Fibroblast of gingiva (primary cell): ENCODE results near the gene LYPD6.
"Not testable (repeated sequence)": the region's sequence is repeated elsewhere in the genome, so short reads cannot be mapped to it uniquely, and the experiment has no call there.

Source experiments
- DNase-seq: peaks from one replicate; pipeline ENCODE4 v3.0.0-alpha.2; 2011; ENCODE audit warnings: low read depth

The LYPD6 gene

GRCh38 chr2:149330127-149331022 is at the start of gene LYPD6:
LYPD6 (plus strand) TSS chr2:149330587; CDS start chr2:149437709, 107,122 bp downstream.
- DNase-seq = peak; percentile 60

GRCh38 chr2:149281441-149281840 is 48.9 kb upstream of the LYPD6 start:
- DNase-seq = no peak

- no peak for DNase-seq
Measured at GRCh38 chr2:149290662-149291061, 39.7 kb upstream of the LYPD6 start.

GRCh38 chr2:149291881-149292280 is 38.5 kb upstream of the LYPD6 start:
- DNase-seq = no peak

- no peak for DNase-seq
Measured at GRCh38 chr2:149296031-149296430, 34.4 kb upstream of the LYPD6 start.

- no peak for DNase-seq
Measured at GRCh38 chr2:149307014-149307413, 23.4 kb upstream of the LYPD6 start.

- DNase-seq = no peak
Measured at GRCh38 chr2:149310349-149310748, 20.0 kb upstream of the LYPD6 start.

- DNase-seq = no peak
Measured at GRCh38 chr2:149312039-149312438, 18.3 kb upstream of the LYPD6 start.

- DNase-seq = no peak
Measured at GRCh38 chr2:149313512-149313972, 16.8 kb upstream of the LYPD6 start.

GRCh38 chr2:149314687-149315086 is 15.7 kb upstream of the LYPD6 start:
- DNase-seq = no peak

- no peak for DNase-seq
Measured at GRCh38 chr2:149315461-149315860, 14.9 kb upstream of the LYPD6 start.

- not testable (repeated sequence) for DNase-seq
Measured at GRCh38 chr2:149318566-149318965, 11.8 kb upstream of the LYPD6 start.

- no peak for DNase-seq
Measured at GRCh38 chr2:149320362-149320761, 10.0 kb upstream of the LYPD6 start.

GRCh38 chr2:149329068-149329467 is 1.3 kb upstream of the LYPD6 start:
- DNase-seq = no peak

- peak; percentile 5 for DNase-seq
Measured at GRCh38 chr2:149329489-149330126, 779 bp upstream of the LYPD6 start.

GRCh38 chr2:149331023-149331400 is 625 bp downstream of the LYPD6 start:
- no peak for DNase-seq

- DNase-seq = no peak
Measured at GRCh38 chr2:149332364-149332763, 2.0 kb downstream of the LYPD6 start.

GRCh38 chr2:149333636-149334035 is 3.2 kb downstream of the LYPD6 start:
- no peak for DNase-seq

- DNase-seq = no peak
Measured at GRCh38 chr2:149334156-149334555, 3.8 kb downstream of the LYPD6 start.

GRCh38 chr2:149339324-149339723 is 8.9 kb downstream of the LYPD6 start:
- DNase-seq = no peak

GRCh38 chr2:149342509-149342908 is 12.1 kb downstream of the LYPD6 start:
- DNase-seq = no peak

GRCh38 chr2:149344105-149344504 is 13.7 kb downstream of the LYPD6 start:
- no peak for DNase-seq

- no peak for DNase-seq
Measured at GRCh38 chr2:149346272-149346671, 15.9 kb downstream of the LYPD6 start.
